Renal pelvis (tissue), 4 donors: Measurements from ENCODE around the gene GMCL1. TPM values are rescaled to one million over a fixed set of nuclear protein-coding genes. Genes with fewer than 3 reads are reported as not detected.
"Not testable (repeated sequence)": the region's sequence is repeated elsewhere in the genome, so short reads cannot be mapped to it uniquely, and the experiment has no call there.

Source experiments
- DNase-seq: peaks from one replicate; pipeline ENCODE4 v3.0.0-alpha.2; 2013
- polyA plus RNA-seq, 3 donors: library from polyadenylated mRNA; unstranded; fragments of 120-200 nt; gene quantifications; one replicate each; pipeline ENCODE4 v1.2.1, GENCODE V29; 2013; ENCODE audit not compliant: insufficient read length in 3 of 3

GMCL1 gene
- polyA plus RNA-seq, 3 donors: 22.6 to 34.2 (median 33.7) TPM

GRCh38 chr2:69801745-69802290, 27.6 kb upstream of the GMCL1 start:
- no peak for DNase-seq

- DNase-seq: not testable (repeated sequence)
Observed at GRCh38 chr2:69802781-69803367, 26.6 kb upstream of the GMCL1 start.

GRCh38 chr2:69804416-69804815, 25.0 kb upstream of the GMCL1 start:
- DNase-seq: no peak

- DNase-seq: no peak
Observed at GRCh38 chr2:69805887-69806286, 23.6 kb upstream of the GMCL1 start.

- no peak for DNase-seq
Observed at GRCh38 chr2:69807821-69808540, 21.5 kb upstream of the GMCL1 start.

- no peak for DNase-seq
Observed at GRCh38 chr2:69810550-69810949, 18.9 kb upstream of the GMCL1 start.

- DNase-seq: no peak
Observed at GRCh38 chr2:69811018-69811417, 18.4 kb upstream of the GMCL1 start.

- DNase-seq: peak; percentile 75
Observed at GRCh38 chr2:69811591-69811990, 17.9 kb upstream of the GMCL1 start.

- DNase-seq: no peak
Observed at GRCh38 chr2:69815717-69816116, 13.7 kb upstream of the GMCL1 start.

- peak; percentile 87 for DNase-seq
Observed at GRCh38 chr2:69816923-69817542, 12.4 kb upstream of the GMCL1 start.

- no peak for DNase-seq
Observed at GRCh38 chr2:69817729-69818501, 11.5 kb upstream of the GMCL1 start.

- DNase-seq: no peak
Observed at GRCh38 chr2:69827796-69828540, 1.5 kb upstream of the GMCL1 start.

- no peak for DNase-seq
Observed at GRCh38 chr2:69828938-69829255, 563 bp upstream of the GMCL1 start.

GRCh38 chr2:69830045-69830905, 815 bp downstream of the GMCL1 start:
- peak; percentile 26 for DNase-seq

- DNase-seq: not testable (repeated sequence)
Observed at GRCh38 chr2:69830906-69831241, 1.4 kb downstream of the GMCL1 start.

- no peak for DNase-seq
Observed at GRCh38 chr2:69831354-69831905, 2.0 kb downstream of the GMCL1 start.

GRCh38 chr2:69833752-69834151, 4.3 kb downstream of the GMCL1 start:
- no peak for DNase-seq

- no peak for DNase-seq
Observed at GRCh38 chr2:69835666-69836065, 6.2 kb downstream of the GMCL1 start.

GRCh38 chr2:69836316-69836715, 6.9 kb downstream of the GMCL1 start:
- DNase-seq: no peak

GRCh38 chr2:69837533-69837932, 8.1 kb downstream of the GMCL1 start:
- no peak for DNase-seq
